HL-60/S4 treated with phorbol 12-myristate 13-acetate at 8.2 ng/mL for 4 days and 3 days (cell line): ENCODE data around the gene ATXN10.
"Not testable (repeated sequence)": the region's sequence is repeated elsewhere in the genome, so short reads cannot be mapped to it uniquely, and the experiment has no call there.

Source experiments
- in situ Hi-C: fragments of 300-500 bp; cut with MboI; formaldehyde crosslinking; loops from 2 replicates; pipeline ENCODE4 v1.15.0; 2022; ENCODE audit warnings: low sequenced_read_pairs

The ATXN10 gene

GRCh38 chr22:45704648-45705047, 33.0 kb downstream of the ATXN10 start:
- in situ Hi-C loops = no loop called here

DNA sequence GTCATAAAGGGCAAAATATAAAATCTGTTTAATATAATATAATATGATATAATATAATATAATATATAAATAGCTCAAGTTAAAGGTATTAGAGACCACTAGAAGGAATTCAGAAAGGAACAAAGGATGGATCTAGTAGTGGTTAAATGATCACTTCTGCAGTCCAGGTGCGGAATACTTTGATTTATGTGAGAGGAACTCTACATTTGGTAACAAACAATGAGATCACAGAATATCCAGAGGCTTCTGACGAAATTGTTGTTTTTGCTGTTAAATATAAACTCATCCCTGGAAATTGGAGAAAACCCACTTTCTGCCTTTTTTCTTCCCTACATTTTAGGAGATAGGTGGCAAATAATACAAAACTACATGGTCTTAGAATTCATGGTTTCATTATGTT, 36.0 kb downstream of the ATXN10 start:
- in situ Hi-C loops = no loop called here

- in situ Hi-C loops = no loop called here
These were observed 36.5 kb downstream of the ATXN10 start for GRCh38 chr22:45708145-45708544.

- in situ Hi-C loops = no loop called here
These were observed 37.6 kb downstream of the ATXN10 start for GRCh38 chr22:45709060-45709739.

GRCh38 chr22:45709866-45710265, 38.2 kb downstream of the ATXN10 start:
- in situ Hi-C loops = no loop called here

GRCh38 chr22:45710469-45710868, 38.8 kb downstream of the ATXN10 start:
- in situ Hi-C loops = no loop called here

DNA sequence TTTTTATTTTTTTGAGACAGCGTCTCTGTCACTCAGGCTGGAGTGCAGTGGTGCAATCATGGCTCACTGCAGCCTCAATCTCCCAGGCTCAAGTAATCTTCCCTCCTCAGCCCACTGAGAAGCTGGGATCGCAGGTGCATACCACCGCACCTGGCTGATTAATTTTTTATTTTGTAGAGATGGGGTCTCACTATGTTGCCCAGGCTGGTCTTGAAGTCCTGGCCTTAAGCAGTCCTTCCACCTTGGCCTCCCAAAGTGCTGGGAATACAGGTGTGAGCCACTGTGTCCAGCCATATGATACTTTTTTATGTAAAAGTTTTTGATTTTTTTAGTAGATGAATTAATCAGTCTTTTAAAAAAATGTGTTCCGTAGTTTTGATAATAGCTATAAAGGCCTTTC, 42.8 kb downstream of the ATXN10 start:
- in situ Hi-C loops = not testable (repeated sequence)

DNA sequence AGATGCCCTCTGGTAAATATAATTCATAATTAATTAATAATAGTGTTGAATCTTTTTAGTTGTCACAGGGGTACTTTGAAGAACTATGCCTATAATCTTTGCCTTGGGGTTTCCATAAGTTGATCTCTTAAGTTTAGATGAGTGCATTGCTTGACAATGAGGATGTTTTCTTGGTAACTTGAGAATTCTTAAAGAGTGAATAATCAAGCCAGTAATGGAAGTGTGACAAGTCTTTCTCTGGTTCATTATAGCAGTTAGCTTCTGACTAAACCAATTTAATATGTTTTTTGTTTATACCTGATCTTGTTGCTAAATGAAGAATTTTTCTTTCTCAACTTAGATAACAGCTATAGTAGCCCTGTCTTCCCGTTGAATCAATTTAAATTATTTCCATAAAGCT, 46.2 kb downstream of the ATXN10 start:
- in situ Hi-C loops = no loop called here

DNA sequence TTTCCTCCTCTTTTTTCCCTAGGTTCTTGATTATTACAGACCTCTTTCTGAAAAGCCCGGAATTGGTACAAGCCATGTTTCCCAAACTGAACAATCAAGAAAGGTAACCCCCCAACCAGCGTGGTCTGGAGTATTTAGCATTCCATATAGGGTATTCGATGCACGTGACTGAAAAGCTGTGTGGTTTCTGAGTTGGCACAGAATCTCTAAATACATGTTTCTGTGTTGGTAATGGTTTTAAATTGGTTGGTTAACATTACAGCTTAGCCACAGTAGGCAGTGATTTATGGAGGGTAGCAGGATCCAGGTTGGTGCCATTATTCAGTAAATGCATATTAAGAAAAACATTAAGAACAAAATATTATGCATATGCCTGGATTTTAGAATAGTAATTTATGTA, 46.8 kb downstream of the ATXN10 start:
- in situ Hi-C loops = no loop called here

- in situ Hi-C loops = no loop called here
These were observed 49.3 kb downstream of the ATXN10 start for GRCh38 chr22:45720839-45721378.

GRCh38 chr22:45722006-45722405, 50.4 kb downstream of the ATXN10 start:
- in situ Hi-C loops = no loop called here

GRCh38 chr22:45726081-45726480, 54.4 kb downstream of the ATXN10 start:
- in situ Hi-C loops = no loop called here

DNA sequence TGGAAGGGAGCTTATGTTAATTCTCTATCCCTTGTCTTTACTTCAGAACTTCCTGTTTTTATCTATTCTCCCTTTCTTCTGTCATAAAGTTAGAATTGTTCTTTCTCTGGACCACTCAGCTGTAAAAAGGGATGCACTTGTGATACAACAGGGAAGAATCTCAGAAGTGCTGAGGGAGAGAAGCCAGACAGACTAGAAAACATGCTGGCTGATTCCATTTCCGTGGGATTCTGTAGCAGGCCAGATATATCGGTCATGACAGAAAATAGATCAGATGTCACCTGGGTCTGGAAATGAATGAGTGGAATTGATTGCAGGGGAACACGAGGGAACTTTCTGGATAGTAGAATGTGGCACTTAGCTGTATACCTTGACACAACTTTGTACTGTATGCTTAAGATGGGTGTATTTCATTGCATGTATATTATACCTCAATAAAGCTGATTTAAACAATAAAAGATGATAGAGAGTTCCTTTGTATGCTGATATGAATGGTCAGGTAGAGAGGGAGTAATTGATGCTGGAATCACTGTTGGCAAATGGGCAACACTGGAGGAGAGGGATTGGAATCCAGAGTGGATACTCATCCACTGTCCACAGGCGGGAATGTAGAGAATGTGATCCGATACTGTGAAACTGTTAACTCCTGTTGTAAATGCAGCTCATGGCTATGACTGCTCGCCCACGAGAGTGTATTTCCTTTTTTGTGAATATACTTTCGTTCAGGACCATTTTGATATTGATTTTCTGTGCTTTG, 59.6 kb downstream of the ATXN10 start:
- in situ Hi-C loops = no loop called here

GRCh38 chr22:45731798-45732495, 60.3 kb downstream of the ATXN10 start:
- in situ Hi-C loops = no loop called here

DNA sequence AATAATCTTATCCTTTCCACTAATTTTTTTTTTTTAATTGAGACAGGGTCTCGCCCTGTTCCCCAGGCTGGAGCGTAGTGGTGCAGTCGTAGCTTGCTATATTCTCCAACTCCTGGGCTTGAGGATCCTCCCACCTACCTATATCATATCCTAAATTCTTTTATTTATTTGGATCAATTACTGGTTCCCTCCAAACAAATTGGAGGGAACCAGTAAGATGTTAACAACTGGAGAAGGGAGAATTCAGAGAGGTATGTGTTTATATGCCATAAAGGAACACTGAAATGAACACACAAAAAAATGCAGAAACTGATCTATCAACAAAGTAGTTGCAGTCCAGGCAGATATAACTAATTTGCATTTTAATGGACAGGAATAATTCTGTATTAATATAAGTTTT, 63.6 kb downstream of the ATXN10 start:
- in situ Hi-C loops = no loop called here

GRCh38 chr22:45738206-45738605, 66.6 kb downstream of the ATXN10 start:
- in situ Hi-C loops = no loop called here

DNA sequence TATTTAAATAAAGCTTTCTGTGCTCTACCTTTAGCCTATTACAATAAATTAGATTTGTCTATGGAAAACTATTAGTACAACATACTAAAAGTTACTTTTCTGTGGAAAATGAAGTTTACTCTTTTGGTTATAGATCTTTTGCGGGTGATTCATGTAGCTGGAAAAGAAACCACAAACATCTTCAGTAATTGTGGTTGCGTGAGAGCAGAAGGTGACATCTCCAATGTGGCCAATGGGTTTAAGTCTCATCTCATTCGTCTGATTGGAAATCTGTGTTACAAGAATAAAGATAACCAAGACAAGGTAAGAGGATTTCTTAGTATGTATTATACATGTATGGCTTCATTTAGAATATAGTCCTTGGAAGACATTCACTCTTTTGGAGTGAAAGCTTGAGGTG, 68.6 kb downstream of the ATXN10 start:
- in situ Hi-C loops = no loop called here

DNA sequence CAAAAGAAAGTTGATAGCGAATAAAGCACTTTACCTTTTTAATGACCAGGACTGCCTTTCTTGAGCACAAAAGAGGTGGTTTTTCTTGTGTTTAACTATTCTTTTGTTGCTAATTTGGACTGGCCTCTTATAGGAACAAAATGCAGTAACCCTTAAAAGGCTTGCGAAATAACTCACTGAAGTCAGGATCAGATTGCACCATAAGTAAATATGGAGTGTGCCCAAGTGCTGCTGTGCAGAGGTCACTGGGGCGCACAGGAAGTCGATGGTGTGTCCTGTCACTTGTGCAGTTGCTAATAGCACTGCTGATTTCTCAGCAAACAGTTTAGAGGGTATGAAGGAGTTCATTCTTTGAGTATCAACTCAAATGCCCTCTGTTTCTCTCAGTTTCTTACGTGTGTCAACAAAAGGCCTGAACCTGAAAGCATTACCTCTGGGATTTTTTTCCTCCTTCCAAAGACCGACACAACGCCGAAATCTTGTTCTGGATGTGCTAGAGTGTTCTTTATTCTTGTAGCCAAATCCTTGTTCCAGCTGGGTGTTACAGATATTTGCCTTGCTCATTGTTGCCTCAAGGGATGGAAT, 71.3 kb downstream of the ATXN10 start:
- in situ Hi-C loops = no loop called here

GRCh38 chr22:45743687-45744086, 72.1 kb downstream of the ATXN10 start:
- in situ Hi-C loops = no loop called here

GRCh38 chr22:45744442-45744841, 72.8 kb downstream of the ATXN10 start:
- in situ Hi-C loops = no loop called here

- in situ Hi-C loops = no loop called here
These were observed 79.0 kb downstream of the ATXN10 start for GRCh38 chr22:45750626-45751025.
